Hepatocyte (in vitro differentiated cells): ENCODE results near the gene CCDC8.
"Not testable (repeated sequence)": the region's sequence is repeated elsewhere in the genome, so short reads cannot be mapped to it uniquely, and the experiment has no call there.

ENCODE experiments used
- CTCF ChIP-seq: fragments of 200-600 bp; sonication (generic); IDR thresholded peaks from 2 replicates; pipeline ENCODE4 v1.5.1; 2016; ENCODE audit warnings: antibody characterized with exemption, mild to moderate bottlenecking; ENCODE audit not compliant: poor library complexity
- EZH2phosphoT487 ChIP-seq: fragments of 200-600 bp; sonication (generic); IDR thresholded peaks from one replicate; pipeline ENCODE4 v1.6.1; 2018; ENCODE audit warnings: antibody characterized with exemption, mild to moderate bottlenecking, low read depth, moderate library complexity; ENCODE audit not compliant: unreplicated experiment, severe bottlenecking

GRCh38 chr19:46433470-46433869, 20.1 kb upstream of the CCDC8 start:
- not testable (repeated sequence) for TF ChIP-seq CTCF, EZH2phosphoT487
